Neural progenitor cell (in vitro differentiated cells): ENCODE results near the gene CGREF1.

Experiments used
- CTCF ChIP-seq: fragments of 200-600 bp; sonication (generic); IDR thresholded peaks from 2 replicates; pipeline ENCODE4 v1.5.1; 2017; ENCODE audit warnings: antibody characterized with exemption, mild to moderate bottlenecking
- EZH2 ChIP-seq: fragments of 200-600 bp; sonication (generic); IDR thresholded peaks from 2 replicates; pipeline ENCODE4 v1.6.1; 2017; ENCODE audit warnings: antibody characterized with exemption, mild to moderate bottlenecking, moderate library complexity
- EZH2phosphoT487 ChIP-seq: fragments of 200-600 bp; sonication (generic); IDR thresholded peaks from 2 replicates; pipeline ENCODE4 v1.6.1; 2017; ENCODE audit warnings: antibody characterized with exemption

DNA sequence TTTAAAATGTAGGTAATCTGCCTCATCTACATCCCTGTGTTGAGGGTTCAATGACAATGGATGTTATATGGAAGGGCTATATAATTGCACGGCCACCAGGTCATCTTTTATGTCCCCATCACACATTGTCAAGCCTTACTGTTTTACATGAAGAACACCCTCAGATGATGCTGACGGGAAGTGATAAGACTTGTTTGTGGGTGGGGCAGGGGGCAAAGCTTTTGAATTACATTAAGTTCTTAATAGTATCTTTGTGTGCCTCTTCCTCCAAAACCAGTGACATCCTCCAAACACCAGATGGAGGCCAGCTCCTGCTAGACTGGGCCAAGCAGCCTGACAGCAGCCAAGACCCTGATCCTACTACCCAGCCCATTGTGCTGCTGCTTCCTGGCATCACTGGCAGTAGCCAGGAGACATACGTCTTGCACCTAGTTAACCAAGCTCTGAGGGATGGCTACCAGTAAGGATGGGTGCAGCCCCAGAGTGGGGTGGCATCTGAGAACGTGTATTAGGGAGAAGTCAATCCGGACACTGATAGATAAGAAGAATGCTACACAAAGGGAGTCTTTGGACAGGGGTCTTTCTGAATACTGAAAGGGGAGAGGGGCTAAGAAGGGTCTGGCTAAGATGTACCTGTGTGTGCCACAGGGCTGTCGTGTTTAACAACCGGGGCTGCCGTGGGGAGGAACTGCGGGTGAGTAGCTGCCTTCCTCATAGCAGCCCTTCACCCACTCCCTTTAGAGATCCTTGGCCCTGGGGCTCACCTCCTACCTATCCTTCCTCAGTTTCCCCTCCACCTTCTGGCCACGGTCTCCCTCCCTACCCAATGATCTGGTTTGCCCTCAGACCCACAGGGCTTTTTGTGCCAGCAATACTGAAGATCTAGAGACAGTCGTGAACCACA is 10.0 kb upstream of the CGREF1 start:
- TF ChIP-seq CTCF (no peak), EZH2 (no peak), EZH2phosphoT487 (no peak)
